DND-41 (cell line): ENCODE data around the gene MSI2.

ENCODE experiments used
- CTCF ChIP-seq: IDR thresholded peaks from 2 replicates; pipeline ENCODE4 v1.5.1; 2012; ENCODE audit warnings: borderline replicate concordance, low read length, moderate library complexity, mild to moderate bottlenecking; ENCODE audit not compliant: poor library complexity, severe bottlenecking; ENCODE audit errors: extremely low read depth
- EZH2 ChIP-seq: IDR thresholded peaks from 3 replicates; pipeline ENCODE4 v1.6.1; 2012; ENCODE audit warnings: borderline replicate concordance, low read depth, mild to moderate bottlenecking, moderate library complexity, low read length, inconsistent platforms; ENCODE audit not compliant: severe bottlenecking

DNA sequence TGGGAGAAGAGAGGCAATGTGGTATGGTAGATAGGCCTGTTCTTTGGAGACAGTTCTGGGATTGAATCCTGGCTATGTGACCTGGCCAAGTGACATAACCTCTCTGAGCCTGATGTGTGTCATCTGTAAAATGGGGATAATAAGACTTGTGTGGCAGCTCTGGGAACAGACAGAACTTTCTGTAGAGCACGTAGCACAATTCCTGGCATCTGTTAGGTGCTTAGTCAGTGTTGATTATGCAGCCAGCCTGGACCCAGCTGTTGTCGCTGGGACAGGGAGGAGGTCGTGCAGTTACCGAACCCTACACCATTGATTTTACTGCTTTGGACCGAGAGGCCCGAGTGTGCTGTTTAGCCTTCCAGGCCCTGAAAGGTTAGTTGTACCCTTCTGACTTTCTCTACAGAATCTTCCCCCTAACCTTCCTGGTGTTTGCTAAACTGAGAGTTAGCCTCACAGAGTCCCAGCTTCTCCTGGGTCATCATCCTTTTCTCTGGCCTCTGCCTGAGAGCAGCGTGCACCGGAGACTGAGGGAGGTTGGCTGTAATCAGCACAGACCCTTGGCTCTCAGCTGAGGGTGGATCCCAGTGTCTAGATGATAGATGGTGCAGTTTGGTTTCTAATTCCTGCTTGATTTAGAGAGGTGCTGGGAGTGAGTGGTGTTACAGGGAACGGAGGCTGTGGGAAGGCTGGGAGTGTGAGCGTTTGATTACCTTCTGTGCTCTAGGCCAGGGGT, 31.9 kb downstream of the MSI2 start:
- TF ChIP-seq CTCF (no peak), EZH2 (no peak)
